ENCODE data around the gene PXN.
"Not testable (repeated sequence)": the region's sequence is repeated elsewhere in the genome, so short reads cannot be mapped to it uniquely, and the experiment has no call there.

PXN gene

DNA sequence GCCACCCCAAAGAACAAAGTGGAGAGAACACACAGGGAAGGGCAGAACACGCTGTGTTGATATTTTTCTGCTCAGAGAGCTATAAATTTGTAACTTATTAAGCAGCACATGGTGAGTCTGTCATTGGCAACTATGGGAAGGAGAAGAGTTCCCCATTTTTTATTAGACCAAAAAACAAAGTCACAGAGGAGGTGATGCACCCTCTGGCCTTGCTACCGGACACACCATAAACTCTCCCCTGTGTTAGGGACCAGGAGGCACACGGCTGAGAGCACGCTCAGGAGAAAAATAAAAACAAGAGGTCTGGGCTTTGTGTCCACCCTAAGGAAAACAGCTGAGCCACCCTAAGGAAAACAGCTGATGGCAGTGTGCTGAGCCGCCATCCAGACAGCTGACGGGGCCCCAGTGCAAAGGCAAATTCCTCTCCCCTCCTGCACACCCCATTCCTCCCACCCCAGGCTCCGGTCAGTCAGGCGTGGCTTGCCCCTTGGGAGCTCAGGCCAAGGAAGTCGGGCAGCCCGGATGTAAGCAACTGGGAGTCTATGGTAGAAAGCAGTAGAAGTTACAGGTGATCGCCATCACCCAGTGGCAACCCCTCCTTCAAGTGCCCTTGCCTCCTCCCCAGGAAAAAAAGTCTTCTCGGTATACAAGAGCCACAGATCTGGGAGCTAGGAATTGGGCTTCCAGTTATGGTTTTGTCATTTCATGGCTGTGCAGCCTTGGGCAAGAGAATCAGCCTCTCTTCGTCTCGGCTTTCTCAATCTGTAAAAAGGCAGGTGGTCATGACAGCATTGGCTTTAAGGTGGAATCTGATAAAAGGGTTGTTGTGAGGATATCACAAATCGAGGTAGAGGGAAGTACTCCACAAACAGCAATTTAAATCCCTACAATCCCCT, 2.4 kb downstream of the PXN start:
- no peak for DNase-seq (ENCODE audit: low read depth in 4 of 4, low spot score in 1 of 4)

DNA sequence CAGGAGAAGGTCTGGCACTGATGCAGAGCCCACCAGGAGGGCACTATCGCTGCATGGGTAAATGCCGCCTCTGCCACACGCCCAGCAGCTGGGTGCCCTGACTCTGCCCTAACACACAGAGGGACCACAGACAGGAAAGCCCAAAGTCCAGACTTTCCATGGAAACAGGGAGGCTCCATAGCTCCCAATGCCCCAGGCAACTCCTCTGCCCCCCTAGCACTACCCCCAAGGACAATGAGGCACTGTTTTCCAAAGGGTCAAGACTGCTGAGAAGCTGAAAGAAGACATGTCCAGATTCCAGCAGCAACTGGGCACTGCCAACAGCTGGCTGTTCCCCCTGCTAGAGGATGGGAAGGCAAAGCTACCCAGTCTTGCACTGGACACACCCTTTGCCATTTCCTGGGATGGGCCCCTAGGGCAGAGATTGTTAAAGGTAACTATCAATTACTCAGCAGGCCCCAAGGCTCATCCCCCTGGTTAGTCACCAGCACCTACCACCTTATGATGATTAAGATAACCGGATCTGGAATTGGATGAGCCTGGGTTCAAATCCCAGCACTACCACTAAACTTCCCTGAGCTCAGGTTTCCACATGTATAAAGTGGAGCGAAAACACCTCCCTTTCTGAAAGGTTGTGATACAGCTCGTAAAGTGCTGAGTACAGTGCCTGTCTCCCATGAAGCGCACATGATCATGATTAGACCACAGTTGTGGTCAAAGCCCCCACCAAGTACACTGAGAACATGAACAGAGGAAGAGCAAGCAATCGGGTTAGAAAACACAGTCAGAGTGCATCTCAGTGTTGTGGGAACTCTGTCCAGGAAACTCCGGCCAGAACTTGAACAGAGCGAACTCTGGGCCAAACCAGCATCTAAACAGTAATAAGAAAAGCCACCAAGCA, 3.3 kb downstream of the PXN start:
- DNase-seq (ENCODE audit: low read depth in 4 of 4, low spot score in 1 of 4): no peak

DNA sequence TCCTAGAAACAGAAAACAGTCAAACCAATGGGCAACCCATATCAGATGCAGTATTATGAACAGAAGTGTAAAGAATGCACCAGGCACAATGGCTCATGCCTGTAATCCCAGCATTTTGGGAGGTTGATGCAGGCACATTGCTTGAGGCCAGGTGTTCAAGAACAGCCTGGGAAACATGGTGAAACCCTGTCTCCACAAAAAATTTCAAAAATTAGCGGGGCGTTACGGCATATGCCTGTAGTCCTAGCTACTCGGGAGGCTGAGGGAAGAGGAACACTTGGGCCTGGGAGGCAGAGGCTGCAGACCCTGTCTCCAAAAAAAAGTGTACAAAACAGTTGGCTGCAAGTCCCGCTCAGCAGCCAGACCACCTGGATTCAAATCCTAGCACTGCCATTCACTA, 4.9 kb downstream of the PXN start:
- no peak for DNase-seq (ENCODE audit: low read depth in 4 of 4, low spot score in 1 of 4)

DNA sequence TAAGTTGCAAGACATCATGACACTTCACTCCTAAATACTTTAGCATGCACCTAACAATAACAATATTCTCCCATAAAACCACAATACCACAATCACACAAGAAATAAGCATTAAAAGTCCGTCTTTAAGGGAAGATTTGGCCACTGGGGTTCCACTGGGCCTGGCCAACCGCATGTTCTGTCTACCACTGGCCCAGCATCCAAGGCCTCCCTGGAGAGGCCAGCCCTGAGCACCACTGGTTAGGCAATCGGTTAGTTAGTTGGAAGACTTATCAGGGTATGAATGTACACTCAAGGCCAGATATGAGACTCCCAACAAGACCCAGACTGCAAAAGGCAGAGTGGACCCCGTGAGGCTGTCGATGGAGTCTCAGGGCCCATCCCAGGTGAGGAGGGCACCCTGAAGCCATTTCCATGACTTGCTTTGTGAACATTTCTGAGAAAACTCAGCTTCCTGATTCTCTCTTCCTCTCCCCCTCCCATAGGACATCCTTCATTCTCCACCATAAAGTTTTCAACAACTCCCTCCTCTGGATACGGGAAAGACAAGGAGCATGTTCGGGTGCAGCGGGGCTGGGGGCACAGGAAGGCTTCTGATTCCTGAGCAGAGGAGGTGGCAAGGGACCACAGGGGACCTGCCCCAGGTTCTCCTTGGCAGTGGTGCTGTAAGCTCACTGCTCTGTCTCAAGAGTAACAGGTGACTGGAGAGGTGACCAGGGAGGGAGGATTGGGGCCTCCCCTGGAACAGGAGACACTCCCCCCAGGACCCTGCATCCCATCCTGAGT, 5.9 kb downstream of the PXN start:
- no peak for DNase-seq (ENCODE audit: low read depth in 4 of 4, low spot score in 1 of 4)

DNA sequence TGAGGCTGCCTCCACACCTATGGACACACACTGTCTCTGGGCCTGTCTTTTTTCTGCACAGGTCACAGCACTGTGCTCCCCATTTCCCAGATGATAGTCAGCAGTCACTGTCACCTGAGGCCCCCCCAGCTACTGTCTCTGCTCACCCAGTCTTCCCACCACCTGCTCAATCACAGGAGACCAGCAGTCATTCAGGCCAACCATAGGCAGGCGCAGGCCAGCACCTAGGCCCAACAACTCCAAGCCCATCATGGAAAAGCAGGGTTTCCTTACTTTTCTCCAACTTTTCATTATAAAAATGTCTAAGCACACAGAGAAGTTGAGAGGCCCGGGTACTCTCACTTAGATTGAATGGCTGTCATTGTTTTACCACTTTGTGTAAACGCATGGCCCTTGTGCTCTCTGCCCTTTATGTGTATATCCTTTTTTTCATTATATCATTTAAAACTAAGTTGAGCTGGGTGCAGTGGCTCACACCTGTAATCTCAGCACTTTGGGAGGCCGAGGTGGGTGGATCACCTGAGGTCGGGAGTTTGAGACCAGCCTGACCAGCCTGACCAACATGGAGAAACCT, 7.1 kb downstream of the PXN start:
- no peak for DNase-seq (ENCODE audit: low read depth in 4 of 4, low spot score in 1 of 4)

DNA sequence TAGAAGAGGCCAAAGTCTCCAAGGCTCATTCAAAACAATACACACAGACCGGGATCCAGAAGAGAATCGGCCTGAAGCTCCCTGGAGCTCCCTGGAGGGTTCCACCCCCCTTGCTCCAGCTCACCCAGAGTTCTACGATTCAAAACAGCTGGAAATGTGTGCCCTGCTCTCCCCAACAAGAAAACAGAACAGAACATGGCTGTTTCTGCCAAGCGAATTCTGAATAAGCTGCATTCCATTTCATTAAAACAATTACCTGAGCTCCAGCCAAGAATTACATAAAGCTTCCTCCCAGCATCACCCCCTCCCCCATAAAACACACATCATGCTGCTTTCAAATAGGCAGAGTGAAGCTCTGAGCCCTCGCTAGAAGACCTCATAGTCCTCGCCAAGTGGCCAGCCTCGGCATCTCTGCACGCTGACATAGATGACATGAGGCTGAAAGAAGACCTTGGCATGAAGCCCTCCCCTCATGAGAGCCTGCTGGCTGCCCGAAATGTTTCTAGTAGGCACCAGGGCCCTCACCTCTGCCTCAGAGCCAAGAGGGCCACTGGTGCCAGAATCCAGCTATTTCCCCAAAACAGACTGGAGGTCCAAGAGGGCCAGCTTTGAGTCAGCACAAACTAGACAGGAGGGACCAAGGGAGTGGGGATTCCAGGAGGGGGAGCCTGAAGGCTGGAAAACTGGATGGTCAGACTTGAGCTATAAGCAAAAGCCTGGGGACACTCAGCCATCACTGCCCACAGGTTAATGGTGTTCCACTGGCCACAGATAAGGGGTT, 8.3 kb downstream of the PXN start:
- DNase-seq (ENCODE audit: low read depth in 4 of 4, low spot score in 1 of 4): no peak

DNA sequence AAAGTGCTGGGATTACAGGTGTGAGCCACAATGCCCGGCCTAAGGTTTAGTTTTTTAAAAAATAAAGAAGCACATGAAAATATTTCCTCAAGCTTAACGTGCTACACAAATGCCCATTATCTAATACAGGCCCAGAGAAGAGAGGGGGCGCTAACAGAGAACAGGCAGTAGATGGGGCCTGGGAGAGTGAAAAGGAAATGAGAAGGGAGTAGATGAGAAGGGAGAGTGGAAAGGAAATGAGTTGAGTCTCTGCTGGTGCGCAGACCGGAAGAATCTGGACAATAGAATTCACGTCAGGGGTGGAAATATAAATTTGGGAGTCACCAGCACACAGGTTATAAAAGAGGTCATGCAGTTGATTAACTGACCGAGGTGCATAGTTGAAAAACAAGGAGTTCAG, 10.7 kb downstream of the PXN start:
- no peak for DNase-seq (ENCODE audit: low read depth in 4 of 4, low spot score in 1 of 4)

DNA sequence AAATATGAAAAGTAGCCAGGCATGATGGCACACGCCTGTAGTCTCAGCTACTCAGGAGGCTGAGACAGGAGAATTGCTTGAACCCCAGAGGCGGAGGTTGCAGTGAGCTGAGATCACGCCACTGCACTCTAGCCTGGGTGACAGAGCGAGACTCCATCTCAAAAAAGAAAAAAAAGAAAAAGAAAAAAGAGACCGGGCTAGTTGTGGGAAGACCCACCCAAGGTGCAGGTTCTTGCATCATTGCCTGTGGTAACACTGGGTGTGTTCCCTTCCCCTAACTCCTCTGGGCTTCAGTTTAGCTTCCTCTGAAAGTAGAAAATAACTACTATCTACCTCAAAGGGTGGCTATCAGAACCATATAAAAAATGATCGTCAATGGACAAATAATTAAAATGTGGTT, 12.2 kb downstream of the PXN start:
- DNase-seq (ENCODE audit: low read depth in 4 of 4, low spot score in 1 of 4): not testable (repeated sequence)

DNA sequence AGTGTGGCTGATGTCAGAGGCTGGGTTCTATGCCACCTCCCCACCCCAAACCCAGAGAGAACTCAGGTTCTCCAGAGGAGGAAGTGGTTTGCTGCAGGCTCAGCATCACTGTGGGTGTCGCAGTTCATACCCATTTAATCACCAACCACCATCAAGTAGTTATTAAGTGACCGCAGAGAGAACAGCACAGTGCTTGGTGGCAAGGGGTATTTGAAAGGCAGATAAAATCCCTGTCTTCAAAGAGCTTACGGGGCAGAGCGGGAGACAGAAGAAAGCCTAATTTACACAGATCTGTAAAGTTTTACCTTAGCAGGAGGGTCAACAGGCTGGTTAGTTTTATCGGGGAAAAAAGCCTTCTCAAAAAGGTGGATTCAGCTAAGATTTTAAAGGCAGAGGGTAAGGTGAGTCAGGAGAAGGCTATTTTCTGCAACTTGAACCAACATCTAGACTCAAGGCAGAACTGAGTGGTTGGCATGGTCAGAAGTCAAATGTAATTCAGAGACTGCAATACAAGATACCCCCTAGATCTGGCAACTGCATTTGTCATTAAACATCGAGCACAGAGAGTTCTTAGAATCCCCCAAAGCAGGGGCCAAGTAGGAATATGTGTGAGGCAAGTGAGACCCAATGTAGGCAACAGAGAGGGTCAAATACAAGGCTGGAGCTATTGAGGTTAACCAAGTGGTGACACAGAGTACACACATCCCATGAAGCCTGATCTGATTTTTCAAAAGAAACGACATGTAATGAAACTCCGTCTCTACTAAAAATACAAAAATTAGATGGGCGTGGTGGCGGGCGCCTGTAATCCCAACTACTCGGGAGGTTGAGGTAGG, 13.2 kb downstream of the PXN start:
- peak in 2 of 4 experiments; percentile 35 to 50 for DNase-seq (ENCODE audit: low read depth in 4 of 4, low spot score in 1 of 4)

DNA sequence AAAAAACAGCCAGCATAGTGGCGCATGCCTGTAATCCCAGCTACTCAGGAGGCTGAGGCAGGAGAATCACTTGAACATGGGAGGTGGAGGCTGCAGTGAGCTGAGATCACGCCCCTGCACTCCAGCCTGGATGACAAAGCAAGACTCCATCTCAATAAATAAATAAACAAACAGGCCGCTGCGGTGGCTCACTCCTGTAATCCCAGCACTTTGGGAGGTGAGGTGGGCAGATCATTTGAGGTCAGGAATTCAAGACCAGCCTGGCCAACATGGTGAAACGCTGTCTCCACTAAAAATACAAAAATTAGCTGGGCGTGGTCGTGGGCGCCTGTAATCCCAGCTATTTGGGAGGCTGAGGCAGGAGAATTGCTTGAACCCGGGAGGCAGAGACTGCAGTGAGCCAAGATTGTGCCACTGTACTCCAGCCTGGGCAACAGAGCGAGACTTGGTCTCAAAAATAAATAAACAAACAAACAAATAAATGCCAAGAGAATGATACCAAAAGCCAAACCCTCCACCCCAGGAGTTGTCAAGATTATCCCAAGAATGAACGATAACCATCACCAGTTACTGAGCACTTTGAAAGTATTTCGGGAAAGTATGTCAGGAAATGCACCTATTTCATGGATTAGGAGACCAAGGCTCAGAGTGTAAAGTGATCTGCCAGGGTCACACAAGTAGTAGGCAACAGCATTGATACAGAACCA, 14.0 kb downstream of the PXN start:
- not testable (repeated sequence) for DNase-seq (ENCODE audit: low read depth in 4 of 4, low spot score in 1 of 4)

DNA sequence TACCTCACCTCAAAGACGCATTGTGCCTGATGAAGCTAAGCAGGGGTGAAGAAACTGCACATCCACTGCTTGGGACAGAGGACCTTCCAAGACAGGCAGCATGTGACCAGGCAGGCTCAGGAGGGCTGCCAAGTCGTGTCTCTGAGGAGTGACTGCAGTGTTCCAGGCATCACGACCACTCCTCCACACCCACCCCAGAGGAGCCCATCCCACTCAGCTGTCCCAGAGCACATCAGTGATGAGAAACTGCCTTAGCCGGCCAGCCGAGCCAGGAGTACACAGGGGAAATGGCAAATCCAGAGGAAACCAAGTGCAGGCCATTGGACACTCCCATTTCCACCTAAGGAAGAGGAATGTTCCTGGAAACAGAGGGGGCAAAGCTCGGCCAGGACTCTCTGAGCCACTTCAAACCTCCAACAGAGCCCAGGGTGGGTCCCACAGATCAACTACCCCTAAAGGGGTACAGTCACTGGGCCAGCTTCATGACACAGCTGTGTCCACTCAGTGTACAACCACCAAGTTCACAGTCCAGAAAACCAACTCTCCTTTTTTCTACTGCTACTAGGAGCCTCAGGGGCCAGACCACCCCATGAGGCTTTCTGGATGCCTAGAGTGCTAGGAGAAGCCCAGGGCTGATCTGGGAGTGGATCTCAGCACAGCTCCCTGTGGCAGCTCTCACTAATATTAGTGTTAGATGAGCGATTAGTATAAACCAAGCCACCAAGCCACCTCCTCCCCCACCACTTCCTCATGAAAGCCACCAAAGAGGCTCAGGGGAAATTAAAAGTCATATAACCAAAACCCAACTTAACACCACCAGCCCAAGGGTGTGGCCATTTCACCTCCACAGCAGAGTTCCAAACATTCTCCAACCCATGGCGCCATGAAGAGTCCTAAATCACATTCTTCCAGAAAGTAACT, 15.4 kb downstream of the PXN start:
- DNase-seq (ENCODE audit: low read depth in 4 of 4, low spot score in 1 of 4): no peak

DNA sequence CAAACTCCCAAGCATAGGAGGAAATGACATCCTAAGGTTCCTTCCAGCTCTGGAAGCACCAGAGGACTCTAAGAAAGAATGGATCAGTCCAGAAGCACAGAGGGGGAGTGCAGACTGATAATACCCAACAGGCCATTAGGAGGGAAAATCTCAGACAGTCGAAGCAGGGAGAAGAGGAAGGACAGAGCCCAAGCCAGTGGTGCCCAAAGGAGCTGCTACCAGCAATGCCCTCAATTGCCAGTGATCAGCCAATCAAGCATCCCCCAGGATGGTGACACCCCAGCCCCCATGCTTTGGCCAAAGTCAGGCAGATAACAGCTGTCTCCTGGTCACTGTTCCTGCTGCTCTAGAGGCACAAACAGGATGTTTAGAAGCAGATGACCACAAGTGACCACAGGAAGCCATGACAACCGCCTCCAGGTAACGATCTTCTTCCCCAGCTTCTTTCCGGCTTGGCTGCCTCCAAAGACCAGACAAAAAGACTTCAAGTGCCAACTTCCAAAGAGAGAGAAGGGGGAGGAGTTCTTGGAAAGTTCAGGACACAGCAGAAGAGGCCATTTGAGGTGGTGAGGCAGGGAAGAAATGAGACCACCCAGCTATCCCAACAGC, 16.2 kb downstream of the PXN start:
- DNase-seq (ENCODE audit: low read depth in 4 of 4, low spot score in 1 of 4): no peak

DNA sequence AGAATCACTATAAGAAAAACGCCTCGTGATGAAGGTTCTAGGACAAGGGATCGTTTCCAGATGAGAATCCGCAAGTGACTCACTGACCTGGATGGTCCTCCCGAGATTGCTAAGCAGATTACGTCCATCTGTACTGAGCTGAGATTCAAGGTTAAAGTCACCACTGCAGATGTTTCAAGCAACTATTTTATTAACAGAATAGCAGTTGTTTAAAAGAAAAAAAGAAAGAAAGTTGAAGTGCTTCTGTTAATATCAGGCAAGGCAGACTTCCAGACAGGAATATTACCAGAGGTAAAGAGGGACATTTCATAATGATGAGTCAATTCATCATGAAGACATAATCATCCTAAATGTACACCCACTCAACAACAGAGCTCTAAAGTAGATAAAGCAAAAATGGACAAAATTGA, 17.9 kb downstream of the PXN start:
- DNase-seq (ENCODE audit: low read depth in 4 of 4, low spot score in 1 of 4): no peak

DNA sequence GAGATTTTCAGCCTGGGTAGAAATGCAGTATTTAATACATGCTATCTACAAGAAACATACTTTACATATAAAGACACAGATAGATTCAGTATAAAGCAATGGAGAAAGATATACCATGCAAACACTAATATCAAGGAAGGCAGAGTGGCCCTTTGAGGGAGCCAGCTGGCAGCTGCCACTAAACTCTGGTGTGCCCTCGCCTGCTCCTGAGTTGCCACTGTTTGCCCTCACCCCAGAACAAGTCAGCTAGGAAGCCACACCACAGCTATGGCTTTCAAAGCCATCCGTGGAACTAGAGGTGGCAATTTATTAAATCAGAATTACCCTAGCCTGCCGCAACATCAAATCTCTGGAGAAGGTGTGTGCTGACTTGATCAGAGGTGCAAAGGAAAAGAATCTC, 18.3 kb downstream of the PXN start:
- no peak for DNase-seq (ENCODE audit: low read depth in 4 of 4, low spot score in 1 of 4)

DNA sequence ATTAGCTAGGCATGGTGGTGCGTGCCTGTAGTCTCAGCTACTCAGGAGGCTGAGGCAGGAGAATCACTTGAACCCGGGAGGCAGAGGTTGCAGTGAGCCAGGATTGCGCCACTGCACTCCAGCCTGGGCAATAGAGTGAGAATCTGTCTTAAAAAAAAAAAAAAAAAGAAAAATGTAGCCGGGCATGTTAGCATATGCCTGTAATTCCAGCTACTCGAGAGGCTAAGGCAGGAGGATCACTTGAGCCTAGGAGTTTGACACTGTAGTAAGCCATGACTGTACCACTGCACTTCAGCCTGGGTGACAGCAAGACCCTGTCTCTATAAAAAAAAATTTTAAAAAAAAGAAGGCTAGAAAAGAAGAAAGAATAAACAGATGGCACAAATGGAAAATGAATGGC, 18.8 kb downstream of the PXN start:
- DNase-seq (ENCODE audit: low read depth in 4 of 4, low spot score in 1 of 4): not testable (repeated sequence)

DNA sequence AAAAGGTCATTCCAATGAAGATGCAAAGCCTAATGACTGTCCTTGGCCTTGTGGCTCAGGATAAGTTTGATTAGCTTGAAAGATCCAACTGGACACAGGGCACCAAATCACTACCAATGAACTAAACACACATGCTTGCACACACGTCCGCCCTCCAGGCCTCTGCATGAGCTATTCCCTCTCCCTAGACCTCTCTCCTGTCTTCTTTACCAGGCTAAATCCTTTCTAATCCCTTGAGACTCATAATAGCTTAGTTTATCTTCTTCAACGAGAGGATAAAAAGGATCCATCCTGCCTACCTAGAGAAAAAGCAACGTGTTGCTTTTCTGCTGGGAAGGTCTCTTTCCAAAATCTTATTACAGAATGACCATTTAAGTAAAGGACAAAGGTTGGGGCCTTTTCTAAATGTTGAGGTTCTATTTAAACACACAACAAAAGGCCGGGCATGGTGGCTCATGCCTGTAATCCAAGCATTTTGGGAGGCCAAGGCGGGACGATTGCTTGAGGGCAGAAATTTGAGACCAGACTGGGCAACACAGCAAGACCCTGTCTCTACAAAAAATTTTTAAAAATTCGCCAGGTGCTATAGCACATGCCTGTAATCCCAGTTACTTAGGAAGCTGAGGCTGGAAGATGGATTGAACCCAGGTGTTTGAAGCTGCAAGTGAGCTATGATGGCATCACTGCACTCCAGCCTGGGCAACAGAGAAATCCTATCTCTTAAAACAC, 22.4 kb downstream of the PXN start:
- no peak for DNase-seq (ENCODE audit: low read depth in 4 of 4, low spot score in 1 of 4)
